GM21515 (cell line): ENCODE data around the gene FRAT1.

Experiments used
- ATAC-seq: cut with Tn5 transposase; IDR thresholded peaks from one replicate; pipeline ENCODE4 v1.9.1; 2021; ENCODE audit not compliant: unreplicated experiment

The FRAT1 gene

GRCh38 chr10:97307866-97308780, 10.9 kb upstream of the FRAT1 start:
- ATAC-seq = no peak

GRCh38 chr10:97311111-97311626, 7.9 kb upstream of the FRAT1 start:
- no peak for ATAC-seq

DNA sequence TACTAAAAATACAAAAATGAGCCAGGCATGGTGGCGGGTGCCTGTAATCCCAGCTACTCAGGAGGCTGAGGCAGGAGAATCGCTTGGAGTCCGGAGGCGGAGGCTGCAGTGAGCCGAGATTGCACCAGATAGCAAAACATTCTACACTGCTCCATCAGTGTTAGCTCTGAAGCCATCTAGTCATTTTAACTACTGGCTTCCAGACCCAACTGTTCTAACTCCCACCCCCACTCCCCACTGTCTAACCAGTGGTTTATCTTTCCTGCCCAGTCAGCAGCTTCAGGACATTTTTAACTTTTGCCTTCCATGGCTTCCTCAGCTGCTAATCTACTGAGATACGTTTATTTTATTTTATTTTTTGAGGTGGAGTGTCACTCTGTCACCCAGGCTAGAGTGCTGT, 6.2 kb upstream of the FRAT1 start:
- ATAC-seq = no peak

DNA sequence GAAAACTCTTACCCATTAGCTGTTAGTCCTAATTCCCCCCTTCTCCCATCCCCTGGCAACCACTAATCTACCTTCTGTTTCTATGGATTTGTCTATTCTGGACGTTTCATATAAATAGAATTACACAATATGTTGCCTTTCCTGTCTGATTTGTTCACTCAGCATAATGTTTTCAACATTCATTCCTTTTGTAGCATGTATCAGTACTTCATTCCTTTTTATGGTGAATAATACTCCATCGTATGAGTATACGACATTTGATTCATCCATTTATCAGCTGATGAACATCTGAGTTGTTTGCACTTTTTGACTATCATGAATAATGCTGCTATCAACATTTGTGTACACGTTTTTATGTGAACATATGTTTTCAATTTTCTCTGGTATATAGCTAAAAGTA, 4.4 kb upstream of the FRAT1 start:
- ATAC-seq = no peak

GRCh38 chr10:97319671-97320479, 804 bp downstream of the FRAT1 start:
- peak; percentile 27 for ATAC-seq

DNA sequence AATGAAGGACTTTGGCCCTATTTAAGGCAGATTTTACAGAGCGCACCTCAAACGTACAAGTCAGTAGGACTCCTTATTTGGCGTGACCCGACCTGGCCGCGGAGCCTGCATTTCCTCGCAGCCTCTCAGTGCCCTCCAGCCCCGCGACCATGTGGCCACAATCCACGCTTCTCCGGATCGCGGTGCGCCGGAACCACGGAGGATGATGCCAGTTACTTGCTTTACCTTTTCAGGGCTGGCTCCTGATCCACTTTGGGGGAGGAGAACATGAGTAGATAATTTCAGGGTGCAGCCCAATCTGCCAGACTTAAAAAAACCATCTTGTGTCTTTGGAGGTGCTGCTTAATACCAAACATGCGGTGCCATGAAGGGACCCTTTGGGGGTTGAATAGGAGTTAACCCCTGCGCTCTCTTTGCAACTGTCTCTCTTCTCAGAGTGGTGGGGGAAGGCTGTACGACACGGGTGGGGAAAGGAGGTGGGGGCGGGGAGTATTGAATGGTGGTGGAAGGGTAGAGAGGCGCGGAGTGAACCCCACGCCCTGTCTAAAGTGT, 1.5 kb downstream of the FRAT1 start:
- ATAC-seq = no peak

DNA sequence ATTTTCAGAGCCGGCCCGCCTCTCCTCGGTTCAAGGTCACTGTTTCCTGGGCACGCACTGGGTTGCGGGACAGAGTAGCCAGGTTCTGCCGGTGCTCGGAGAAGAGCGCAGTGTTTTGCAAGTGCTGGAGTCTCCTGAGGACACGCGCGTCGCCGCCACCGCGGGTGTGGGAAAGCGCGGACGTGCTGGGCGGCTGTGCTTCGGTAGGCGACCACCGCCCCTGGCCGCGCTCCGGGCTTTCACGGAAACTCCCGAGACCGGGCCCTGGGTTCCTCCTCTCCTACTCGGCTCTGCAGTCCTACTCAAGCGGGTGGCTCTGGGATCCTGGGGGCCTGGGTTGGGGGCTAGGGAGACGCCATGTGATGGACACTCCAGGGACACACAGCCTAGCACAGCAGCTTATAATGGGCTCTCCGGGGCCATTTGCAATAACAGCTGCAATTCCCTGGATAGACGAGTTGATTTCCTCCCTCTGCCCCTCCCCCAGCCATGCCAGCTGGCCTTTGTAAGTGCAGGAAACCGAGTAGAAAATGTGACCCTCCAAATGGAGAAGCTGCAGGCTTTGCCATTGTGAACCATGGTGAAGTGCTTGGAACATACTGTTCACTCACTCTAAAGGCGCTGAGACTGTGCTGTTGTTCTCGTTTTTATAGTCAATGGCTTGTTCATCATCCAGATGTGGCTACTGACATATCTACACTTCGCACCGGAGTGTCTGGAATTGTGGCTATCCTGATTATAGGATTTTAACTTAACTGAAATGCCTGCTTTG, 2.1 kb downstream of the FRAT1 start:
- ATAC-seq = no peak

- no peak for ATAC-seq
Measured at GRCh38 chr10:97321804-97322190, 2.7 kb downstream of the FRAT1 start.

DNA sequence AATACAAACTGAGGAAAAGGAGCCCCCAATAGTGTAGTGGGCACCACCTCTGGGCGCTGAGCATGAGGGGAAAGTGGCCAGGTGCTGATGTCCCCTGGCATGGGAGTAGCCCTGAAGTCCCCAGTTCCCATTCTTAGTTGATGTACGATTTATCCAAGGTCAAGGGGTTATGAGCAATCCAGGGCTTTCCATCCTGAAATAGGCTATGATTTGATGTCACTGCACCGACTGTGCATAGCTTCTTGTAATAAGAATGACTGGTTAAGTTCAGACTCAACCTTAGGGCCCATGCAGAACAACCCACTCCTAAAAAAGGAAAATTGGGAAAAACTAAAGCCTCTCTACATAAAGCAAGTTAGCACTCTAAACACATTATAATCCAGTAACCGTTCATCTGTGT, 4.4 kb downstream of the FRAT1 start:
- no peak for ATAC-seq

- no peak for ATAC-seq
Measured at GRCh38 chr10:97325754-97326153, 6.7 kb downstream of the FRAT1 start.

DNA sequence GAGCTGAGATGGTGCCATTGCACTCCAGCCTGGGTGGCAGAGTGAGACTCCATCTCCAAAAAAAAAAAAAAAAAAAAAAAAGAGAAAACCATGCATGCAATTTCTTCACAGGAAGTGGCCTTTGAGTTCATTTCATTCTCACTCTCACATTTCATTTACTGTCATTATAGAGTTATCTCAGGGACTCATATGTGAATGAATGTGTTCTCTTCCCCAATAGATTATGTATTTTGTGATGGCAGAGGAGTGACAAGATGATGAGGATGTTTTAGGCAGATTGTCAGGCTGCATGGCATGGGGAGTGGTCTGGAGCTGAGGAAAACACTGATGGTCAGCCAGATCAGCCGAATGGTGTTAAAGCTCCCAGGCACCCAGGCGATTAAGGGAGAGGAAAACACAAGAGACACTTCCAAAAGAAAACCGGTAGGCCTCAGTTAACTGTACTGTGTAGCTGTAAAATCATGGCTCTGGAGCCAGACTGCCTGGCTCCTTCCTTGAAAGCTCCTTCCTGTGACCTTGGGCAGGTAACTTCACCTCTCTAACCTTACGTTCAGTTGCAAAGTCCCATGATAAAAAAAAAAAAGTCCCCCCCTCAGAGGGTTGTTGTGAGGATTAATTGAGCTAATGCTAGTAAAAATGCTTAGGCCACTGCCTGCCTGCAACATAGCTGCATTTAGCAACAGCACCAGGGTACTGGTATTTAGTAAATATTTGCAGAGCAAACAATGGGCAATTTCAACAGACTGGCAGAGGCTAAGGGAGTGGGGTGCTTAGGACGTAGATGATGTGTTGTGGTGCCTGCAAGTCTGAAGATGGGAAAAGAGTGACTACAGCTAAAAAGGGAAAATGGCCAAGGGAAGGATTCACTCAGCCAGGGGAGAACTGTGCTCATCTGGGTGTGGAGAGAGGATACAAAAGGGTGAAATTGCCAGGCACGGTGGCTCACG, 8.6 kb downstream of the FRAT1 start:
- ATAC-seq = no peak

DNA sequence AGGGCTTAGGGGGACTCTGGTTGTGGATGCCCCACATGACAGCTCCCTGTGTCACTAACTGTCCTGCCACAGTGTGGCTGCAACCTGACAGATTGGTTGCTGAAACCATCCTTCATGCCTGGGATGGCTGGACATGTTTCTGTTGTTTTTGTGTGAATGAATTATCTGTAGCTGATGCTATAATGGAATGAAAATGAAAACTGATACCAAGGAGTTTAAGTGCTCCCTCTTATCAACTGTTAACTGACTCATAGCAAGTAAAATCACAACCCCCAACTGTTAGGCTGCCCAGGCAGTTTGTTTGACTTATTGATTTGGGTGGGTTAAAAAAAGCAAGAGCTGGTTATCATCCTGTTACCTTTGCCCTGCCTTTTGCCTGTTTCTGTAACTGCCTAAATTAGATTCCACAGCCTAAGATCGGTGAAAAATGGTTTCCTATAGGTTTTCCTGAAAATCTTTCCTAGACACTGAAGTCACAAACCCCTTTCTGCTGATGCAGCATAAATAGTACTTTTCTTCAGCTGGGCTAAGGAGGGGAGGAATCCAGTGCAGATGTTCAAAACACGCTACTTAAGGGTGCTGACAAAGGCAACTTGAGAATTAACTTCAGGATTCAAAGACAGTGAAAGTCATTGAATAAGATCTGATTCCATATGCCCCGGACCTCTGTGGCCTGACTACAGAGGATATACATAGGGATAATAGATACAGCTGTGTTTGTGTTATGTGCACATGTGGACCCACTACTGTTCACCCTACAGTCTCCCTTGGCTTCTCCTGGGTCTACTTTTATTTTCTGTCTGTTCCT, 9.8 kb downstream of the FRAT1 start:
- no peak for ATAC-seq

DNA sequence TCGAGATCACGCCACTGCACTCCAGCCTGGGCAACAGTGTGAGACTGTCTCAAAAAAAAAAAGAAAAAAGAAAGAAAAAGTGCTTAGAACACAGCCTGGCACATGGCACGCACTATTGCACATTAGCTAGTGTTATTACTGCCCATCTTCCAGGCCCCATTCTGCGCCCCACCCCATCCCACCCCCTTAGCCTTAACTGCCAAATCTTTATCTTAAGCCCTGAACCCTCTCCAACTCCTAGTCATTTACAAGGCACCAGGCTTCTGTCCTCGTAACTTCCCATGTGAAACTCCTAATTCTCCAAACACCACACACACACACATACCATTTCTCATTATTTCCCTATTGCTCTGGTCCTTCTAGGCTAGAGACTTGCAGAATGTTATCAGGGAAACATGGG, 10.7 kb downstream of the FRAT1 start:
- ATAC-seq = no peak

- ATAC-seq = no peak
Measured at GRCh38 chr10:97331153-97331703, 12.2 kb downstream of the FRAT1 start.

DNA sequence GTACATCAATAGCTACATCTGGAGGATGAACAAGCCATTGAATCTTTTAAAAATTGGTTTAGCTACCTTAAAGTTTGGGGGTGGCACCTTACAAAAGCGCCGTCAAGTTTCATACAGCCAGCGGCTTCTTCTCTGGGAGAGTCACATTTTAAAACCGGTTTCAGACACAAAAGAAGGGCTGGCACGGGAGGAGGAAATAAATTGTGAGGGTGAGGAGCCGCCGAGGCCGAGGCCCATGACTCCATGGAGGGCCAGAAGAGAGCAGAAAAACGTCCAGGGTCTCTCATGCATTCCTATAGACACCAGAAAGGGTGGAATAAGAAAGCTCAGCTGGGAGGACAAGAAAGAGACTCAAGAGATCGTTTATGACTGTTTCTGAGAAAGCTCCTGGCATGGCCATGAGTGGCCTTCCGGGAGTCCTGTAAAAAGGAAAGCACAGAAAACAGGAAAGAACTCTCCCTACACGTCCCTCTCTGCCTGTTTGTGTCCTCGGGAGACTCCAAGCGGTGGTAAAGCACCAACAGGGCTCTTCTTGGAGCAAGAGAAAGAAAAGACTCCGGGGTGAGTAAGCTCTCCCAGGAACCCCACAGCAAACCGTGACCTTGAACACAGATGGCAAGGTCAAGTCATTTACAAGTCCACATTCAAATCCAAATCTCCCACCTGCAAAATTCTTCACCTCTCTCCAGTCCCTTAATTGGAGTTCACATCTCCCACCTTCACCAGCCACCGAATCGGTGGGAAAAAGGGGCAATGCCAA, 13.7 kb downstream of the FRAT1 start:
- no peak for ATAC-seq

- no peak for ATAC-seq
Measured at GRCh38 chr10:97333351-97333600, 14.2 kb downstream of the FRAT1 start.

GRCh38 chr10:97333601-97334369, 14.7 kb downstream of the FRAT1 start:
- peak; percentile 25 for ATAC-seq
